K562 (cell line): Measurements from ENCODE around the gene UBE2Q1. TPM values are rescaled to one million over a fixed set of nuclear protein-coding genes. Genes with fewer than 3 reads are reported as not detected.
A peak's percentile ranks its signal among the peaks of the same experiment; 100 is the strongest.

ENCODE experiments used
- CCAR2 ChIP-seq: fragments of 200-400 bp; formaldehyde crosslinking; IDR thresholded peaks from 2 replicates; pipeline ENCODE4 v1.6.1; 2017; ENCODE audit warnings: mild to moderate bottlenecking, low read depth, low read length
- CSDE1 ChIP-seq, 2 experiments: fragments of 450-650 bp; IDR thresholded peaks; 2 replicates each; pipeline ENCODE4 v1.6.1; 2016; ENCODE audit warnings: mild to moderate bottlenecking in 1 of 2
- E4F1 ChIP-seq: fragments of 250-450 bp; sonication (Bioruptor Pico); IDR thresholded peaks from 2 replicates; pipeline ENCODE4 v1.5.0; 2021; ENCODE audit warnings: mild to moderate bottlenecking, borderline replicate concordance
- ELK1 ChIP-seq: sonication (generic); formaldehyde crosslinking; IDR thresholded peaks from 2 replicates; pipeline ENCODE4 v1.8.1; 2022; ENCODE audit warnings: missing genetic modification reagents
- FOXA1 ChIP-seq: fragments of 450-650 bp; IDR thresholded peaks from 2 replicates; pipeline ENCODE4 v1.6.1; 2016; ENCODE audit warnings: mild to moderate bottlenecking, borderline replicate concordance
- GTF2B ChIP-seq: IDR thresholded peaks from 2 replicates; pipeline ENCODE4 v1.6.1; 2011; ENCODE audit not compliant: insufficient read length; ENCODE audit errors: extremely low read depth
- HDAC1 ChIP-seq, 2 experiments: fragments of 450-650 bp; IDR thresholded peaks; 2 replicates each; pipeline ENCODE4 v1.6.1; 2016 to 2017; ENCODE audit warnings: inconsistent platforms in 1 of 2, mild to moderate bottlenecking in 1 of 2, moderate library complexity in 1 of 2
- HNRNPUL1 ChIP-seq: fragments of 200-400 bp; formaldehyde crosslinking; IDR thresholded peaks from 2 replicates; pipeline ENCODE4 v1.6.1; 2017; ENCODE audit warnings: low read length
- KLF6 ChIP-seq: fragments of 250-450 bp; sonication (Bioruptor Pico); IDR thresholded peaks from 2 replicates; pipeline ENCODE4 v1.4.0; 2020; ENCODE audit warnings: mild to moderate bottlenecking, moderate library complexity, borderline replicate concordance
- POLR2H ChIP-seq: IDR thresholded peaks from 2 replicates; pipeline ENCODE4 v1.6.1; 2016; ENCODE audit warnings: missing genetic modification characterization, low read depth, mild to moderate bottlenecking, control low read depth, missing compliant biosample characterization, moderate library complexity
- RUNX1 ChIP-seq: sonication (generic); IDR thresholded peaks from 2 replicates; pipeline ENCODE4 v1.6.1; 2016; ENCODE audit warnings: antibody characterized with exemption, low read depth
- SIN3B ChIP-seq: fragments of 450-650 bp; IDR thresholded peaks from 2 replicates; pipeline ENCODE4 v1.6.1; 2017; ENCODE audit warnings: low read depth, mild to moderate bottlenecking, moderate library complexity
- SMARCE1 ChIP-seq: fragments of 450-650 bp; IDR thresholded peaks from 2 replicates; pipeline ENCODE4 v1.7.1; 2016; ENCODE audit warnings: mild to moderate bottlenecking
- SRSF3 ChIP-seq: fragments of 200-400 bp; formaldehyde crosslinking; IDR thresholded peaks from 2 replicates; pipeline ENCODE4 v1.6.1; 2016; ENCODE audit warnings: mild to moderate bottlenecking, low read length, moderate library complexity; ENCODE audit not compliant: insufficient read depth
- YY1 ChIP-seq, 3 experiments: IDR thresholded peaks; 2 replicates each; pipeline ENCODE4 v1.6.1; 2011; ENCODE audit warnings: low read length in 2 of 3, mild to moderate bottlenecking in 2 of 3, moderate library complexity in 2 of 3, borderline replicate concordance in 1 of 3, control low read depth in 1 of 3, low read depth in 1 of 3; ENCODE audit not compliant: insufficient read depth in 3 of 3, insufficient replicate concordance in 2 of 3, control insufficient read depth in 1 of 3, insufficient read length in 1 of 3; ENCODE audit errors: extremely low read depth in 1 of 3
- ZNF274 ChIP-seq: IDR thresholded peaks from 2 replicates; pipeline ENCODE4 v1.6.1; 2011; ENCODE audit warnings: low read depth, mild to moderate bottlenecking, low read length, moderate library complexity, borderline replicate concordance
- ZNF324 ChIP-seq: fragments of 250-450 bp; sonication (Bioruptor Pico); IDR thresholded peaks from 2 replicates; pipeline ENCODE4 v1.4.0; 2020; ENCODE audit warnings: mild to moderate bottlenecking
- ZNF449 ChIP-seq: fragments of 250-450 bp; sonication (Bioruptor Pico); IDR thresholded peaks from 2 replicates; pipeline ENCODE4 v1.8.0; 2022; ENCODE audit warnings: moderate library complexity, mild to moderate bottlenecking, inconsistent platforms
- ZNF766 ChIP-seq: fragments of 200-800 bp; sonication (Bioruptor generic); conservative IDR thresholded peaks from 2 replicates; pipeline ENCODE4 v1.6.1; 2016; ENCODE audit warnings: missing genetic modification characterization, missing compliant biosample characterization
- ZZZ3 ChIP-seq: fragments of 450-650 bp; IDR thresholded peaks from 2 replicates; pipeline ENCODE4 v1.6.1; 2016; ENCODE audit warnings: antibody characterized with exemption, mild to moderate bottlenecking, moderate library complexity
- polyA plus RNA-seq, 8 experiments: library from polyadenylated mRNA; depleted of rRNA in 4 of 8; stranded (reverse) in 5 of 8; unstranded in 3 of 8; fragments of >200 nt; fragmentation: Nextera tagmentation in 2 of 8; fragmentation: Illumina TruSeq in 1 of 8; extraction: Ambion mirVana in 2 of 8; extraction: Trizol in 1 of 8; gene quantifications; 2 replicates each; pipeline versions ENCODE4 v1.2.1 to v1.2.3, GENCODE V29; 2011 to 2014; ENCODE audit warnings: inconsistent platforms in 1 of 8, missing spikeins in 1 of 8
- total RNA-seq, 7 experiments: library from RNA; depleted of rRNA in 6 of 7; stranded (reverse); fragments of >200 nt in 6 of 7; fragmentation: Illumina TruSeq in 2 of 7; extraction: Trizol in 2 of 7; gene quantifications; 2 replicates each; pipeline versions ENCODE4 v1.2.1 to v1.2.3, GENCODE V29; 2011 to 2021; ENCODE audit warnings: low replicate concordance in 1 of 7

Gene UBE2Q1
- total and polyA plus RNA-seq, 9 of the 15 experiments (the other 6 are each of a cell fraction or from before 2014, with no cell fraction given) = 8.0 to 58.8 (median 27.6) TPM

GRCh38 chr1:154558720-154559465 lies 431 bp upstream of the UBE2Q1 start (continued):
- TF ChIP-seq FOXA1 = no peak
- TF ChIP-seq ZNF449 (CRISPR knock-in tag) = no peak
- TF ChIP-seq ZNF274 = no peak
- TF ChIP-seq ZNF766 (CRISPR knock-in tag) = 0 out of 2 replicates have a peak, but pooled peaks have one; percentile 26
- no peak for TF ChIP-seq RUNX1
- TF ChIP-seq CSDE1 (IDR thresholded peaks at IDR 0.05) = no peak
- TF ChIP-seq SRSF3 = no peak
- TF ChIP-seq SMARCE1 = no peak
- TF ChIP-seq ZZZ3 = no peak
- no peak for TF ChIP-seq GTF2B
- no peak for TF ChIP-seq ZNF324
- no peak for TF ChIP-seq CCAR2
- TF ChIP-seq HNRNPUL1 = no peak
- TF ChIP-seq POLR2H (tag) = no peak
- TF ChIP-seq SIN3B = no peak; the same call in 1 of the 2 replicates
- TF ChIP-seq KLF6 (CRISPR knock-in tag) = peak; percentile 71; the same call in 1 of the 2 replicates
- TF ChIP-seq ELK1 (CRISPR knock-in tag) = no peak
- no peak for TF ChIP-seq YY1 (IDR thresholded peaks at IDR 0.05; ENCODE audit: borderline replicate concordance in 1 of 3, control insufficient read depth in 1 of 3, extremely low read depth in 1 of 3, insufficient read depth in 3 of 3, insufficient read length in 1 of 3, insufficient replicate concordance in 2 of 3, low read depth in 1 of 3, low read length in 2 of 3)
- TF ChIP-seq HDAC1 (IDR thresholded peaks at IDR 0.05) = peak in 1 of 2 experiments; percentile 96; a peak in 2 of 4 replicates
- TF ChIP-seq E4F1 = no peak
